GM21367 (cell line): ENCODE results near the gene AKAP11.

ENCODE experiments used
- ATAC-seq: cut with Tn5 transposase; IDR thresholded peaks from one replicate; pipeline ENCODE4 v1.9.1; 2021; ENCODE audit not compliant: unreplicated experiment

The AKAP11 gene

DNA sequence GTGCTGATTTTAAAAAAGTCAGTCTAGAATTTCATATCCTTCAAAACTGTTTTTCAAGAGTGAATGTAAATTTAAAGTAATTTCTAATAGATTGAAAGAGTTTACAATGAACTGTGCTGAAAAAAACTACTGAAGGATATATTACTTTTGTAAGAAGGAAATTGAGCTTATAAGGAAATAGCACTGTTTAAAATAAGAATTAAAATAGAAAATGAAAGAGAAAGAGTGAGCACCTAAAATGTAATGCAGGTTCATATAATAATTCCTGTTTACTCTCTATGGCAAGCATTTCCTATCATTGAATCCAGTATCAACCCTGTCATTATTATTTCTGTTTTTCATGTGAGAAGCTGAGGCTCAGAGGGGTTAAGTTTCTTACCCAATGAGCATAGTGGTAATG is 57.3 kb downstream of the AKAP11 start:
- ATAC-seq: no peak

GRCh38 chr13:42331009-42331408 is 59.1 kb downstream of the AKAP11 start:
- ATAC-seq: no peak

- ATAC-seq: peak; percentile 65
Observed at GRCh38 chr13:42333613-42334328, 61.8 kb downstream of the AKAP11 start.

DNA sequence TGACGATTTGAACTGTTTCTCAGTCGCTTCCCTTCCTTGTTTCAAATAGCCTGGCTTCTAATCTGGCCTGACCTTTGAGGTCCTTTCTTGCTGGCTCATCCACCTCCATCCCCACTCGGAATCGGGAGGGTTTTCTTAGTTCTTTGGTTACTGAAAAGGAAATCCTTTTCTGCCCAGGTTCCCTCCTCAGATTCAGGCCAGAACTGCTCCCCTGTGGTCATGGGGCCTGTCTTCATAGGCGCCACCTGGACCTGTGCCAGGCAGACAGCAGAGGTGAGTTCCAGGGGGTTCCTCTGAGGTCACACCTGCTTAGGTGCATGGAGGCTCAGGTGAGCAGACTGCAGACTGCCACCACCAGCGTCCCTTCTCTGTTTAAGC is 62.4 kb downstream of the AKAP11 start:
- no peak for ATAC-seq

DNA sequence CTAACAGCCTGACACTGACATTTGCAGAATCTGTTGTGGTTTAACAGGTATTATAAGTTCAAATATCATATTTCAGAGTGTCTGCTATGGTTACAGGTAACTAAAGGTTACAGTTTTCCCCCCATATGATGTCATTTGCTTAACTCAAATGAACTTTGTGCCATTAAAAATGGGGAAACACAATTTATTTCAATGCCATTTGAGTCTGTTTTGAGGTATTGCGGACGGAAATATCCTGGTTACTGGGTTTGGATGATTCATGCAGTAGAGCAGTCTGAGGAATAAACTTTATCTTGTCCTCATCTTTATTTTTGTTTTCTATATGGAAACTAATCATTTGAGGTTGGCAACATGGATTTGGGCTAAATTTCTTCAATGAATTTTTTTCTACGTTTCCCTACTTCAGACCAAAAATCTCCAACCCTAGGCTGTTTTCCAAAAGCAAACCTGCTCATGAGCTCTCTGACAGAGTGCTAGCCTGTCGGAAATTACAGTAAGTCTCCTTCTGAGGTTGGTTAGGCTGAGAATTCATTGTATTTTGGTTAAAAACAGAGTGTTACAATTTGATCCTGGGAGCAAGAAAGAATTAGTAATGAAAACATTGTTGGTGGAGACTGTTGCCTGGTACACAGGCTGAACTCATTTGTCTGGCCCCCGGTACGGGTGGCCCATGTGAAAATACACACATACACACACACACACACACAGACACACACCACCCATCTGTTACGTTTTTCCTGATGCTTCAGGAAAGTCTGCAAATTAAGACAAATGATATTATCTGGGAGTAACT is 66.1 kb downstream of the AKAP11 start:
- no peak for ATAC-seq

GRCh38 chr13:42345367-42345766 is 73.4 kb downstream of the AKAP11 start:
- ATAC-seq: no peak

DNA sequence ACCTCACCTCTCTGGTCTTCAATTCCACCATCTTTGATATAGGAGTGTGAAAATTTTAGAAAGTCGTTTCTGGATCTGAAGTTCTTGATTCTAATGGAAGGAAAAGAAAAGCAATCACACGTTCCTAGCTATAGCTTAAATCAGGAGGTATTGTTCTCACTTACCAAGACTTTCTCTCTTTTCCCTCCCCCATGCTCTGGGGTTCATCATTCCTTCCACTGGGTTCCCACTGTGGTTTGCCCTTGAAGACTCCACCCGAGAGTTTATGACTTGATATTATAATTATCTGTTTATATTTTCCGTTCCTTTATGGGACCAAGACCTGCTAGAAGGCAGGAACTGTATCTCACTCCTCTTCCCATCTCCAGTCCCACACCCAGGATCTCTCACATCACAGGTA is 76.6 kb downstream of the AKAP11 start:
- no peak for ATAC-seq

DNA sequence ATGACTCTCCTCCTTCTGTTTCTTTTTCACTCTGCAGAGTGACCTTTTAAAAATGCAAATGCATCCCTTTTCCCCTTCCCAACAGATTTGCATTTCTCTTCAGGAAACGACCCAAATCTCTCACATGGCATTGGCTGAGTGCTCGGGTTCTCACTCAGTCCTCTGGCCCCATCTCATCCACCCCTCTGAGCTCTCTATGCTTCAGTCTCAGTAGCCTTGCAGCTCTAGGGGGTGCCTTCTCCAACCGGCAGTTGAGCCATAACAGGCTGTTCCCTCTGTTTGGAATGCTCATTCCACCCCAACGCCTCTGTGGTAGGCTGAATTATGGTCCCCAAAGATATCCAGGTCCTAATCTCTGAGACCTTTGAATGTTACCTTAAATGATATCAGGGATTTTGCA is 78.2 kb downstream of the AKAP11 start:
- ATAC-seq: no peak

- ATAC-seq: peak; percentile 88
Observed at GRCh38 chr13:42354241-42355091, 82.5 kb downstream of the AKAP11 start.

- ATAC-seq: no peak
Observed at GRCh38 chr13:42355092-42355485, 83.1 kb downstream of the AKAP11 start.

- no peak for ATAC-seq
Observed at GRCh38 chr13:42355491-42356183, 83.7 kb downstream of the AKAP11 start.

GRCh38 chr13:42356184-42356575 is 84.2 kb downstream of the AKAP11 start:
- ATAC-seq: no peak

DNA sequence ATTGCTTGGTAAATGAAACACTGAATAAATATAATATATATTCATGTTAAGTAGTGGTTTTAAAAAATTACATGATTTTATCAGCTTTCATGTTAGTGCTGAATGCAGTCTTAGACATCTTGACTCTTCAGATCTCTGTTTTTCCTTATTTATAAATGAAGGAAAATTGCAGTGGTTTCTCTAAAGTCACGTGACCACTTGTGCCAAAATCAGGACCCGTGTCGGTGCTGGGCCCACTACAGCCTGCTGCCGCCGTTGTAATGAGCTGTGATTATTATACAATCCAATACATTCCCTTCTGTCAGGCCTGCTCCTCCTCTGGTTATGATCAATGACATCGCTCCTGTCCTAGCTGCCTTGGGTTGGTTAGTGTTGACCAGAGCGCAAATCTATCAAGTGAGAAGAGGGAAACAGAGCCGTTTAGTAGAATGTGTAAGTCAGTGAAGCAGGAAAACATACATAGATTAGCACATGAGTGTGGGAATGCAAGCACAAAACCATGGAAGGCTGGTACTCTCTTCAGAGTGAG is 88.2 kb downstream of the AKAP11 start:
- no peak for ATAC-seq

GRCh38 chr13:42361701-42362100 is 89.7 kb downstream of the AKAP11 start:
- ATAC-seq: no peak

DNA sequence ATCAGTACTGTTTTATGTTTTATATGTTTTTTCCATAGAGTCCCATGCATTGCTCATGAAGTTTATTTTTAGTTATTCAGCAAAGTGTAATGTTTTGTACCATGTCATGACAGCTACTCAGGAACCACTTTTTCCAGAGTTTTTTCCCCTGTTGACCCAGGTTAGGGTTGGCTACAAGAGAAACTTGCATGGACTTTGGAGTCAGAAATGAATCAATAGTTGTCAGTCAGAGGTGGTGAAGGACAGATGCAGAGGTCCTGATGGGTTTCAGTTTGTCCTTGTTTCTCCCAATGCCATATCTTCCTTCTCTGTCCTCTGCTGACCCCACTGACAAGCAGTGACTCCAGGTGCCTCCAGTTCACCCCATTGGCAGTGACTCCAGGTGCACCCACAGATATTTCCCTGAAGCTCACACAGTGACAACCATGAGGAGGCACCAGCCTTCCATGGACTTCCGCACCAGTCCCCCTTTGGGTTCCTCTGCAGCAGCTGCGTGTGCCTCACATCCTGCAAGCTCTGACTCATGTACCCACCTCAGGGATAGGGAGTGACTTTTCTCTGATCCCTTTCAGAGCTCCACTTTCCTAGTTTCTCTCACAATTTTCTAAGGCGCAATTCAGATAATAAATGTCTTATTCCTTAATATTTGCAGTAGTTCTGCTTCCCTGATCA is 92.1 kb downstream of the AKAP11 start:
- ATAC-seq: no peak

- no peak for ATAC-seq
Observed at GRCh38 chr13:42364613-42365000, 92.7 kb downstream of the AKAP11 start.

DNA sequence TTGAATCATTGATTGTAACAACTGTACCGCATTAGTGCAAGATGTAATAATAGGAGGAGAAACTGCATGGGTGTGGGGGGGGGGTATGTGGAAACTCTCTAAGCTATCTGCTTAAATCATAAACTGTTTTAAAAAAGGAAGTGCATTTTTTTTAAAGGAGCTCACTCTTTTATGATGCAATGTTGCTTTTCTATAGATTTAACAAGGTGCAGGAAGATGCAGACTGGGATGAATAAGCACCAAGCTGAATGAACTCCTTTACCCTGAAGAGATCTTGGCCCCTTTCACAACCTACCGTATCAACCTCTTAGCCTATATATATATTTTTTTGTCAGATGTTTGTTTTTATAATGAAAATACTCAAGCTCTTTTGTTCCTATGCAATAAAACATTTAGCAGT is 95.9 kb downstream of the AKAP11 start:
- ATAC-seq: no peak

DNA sequence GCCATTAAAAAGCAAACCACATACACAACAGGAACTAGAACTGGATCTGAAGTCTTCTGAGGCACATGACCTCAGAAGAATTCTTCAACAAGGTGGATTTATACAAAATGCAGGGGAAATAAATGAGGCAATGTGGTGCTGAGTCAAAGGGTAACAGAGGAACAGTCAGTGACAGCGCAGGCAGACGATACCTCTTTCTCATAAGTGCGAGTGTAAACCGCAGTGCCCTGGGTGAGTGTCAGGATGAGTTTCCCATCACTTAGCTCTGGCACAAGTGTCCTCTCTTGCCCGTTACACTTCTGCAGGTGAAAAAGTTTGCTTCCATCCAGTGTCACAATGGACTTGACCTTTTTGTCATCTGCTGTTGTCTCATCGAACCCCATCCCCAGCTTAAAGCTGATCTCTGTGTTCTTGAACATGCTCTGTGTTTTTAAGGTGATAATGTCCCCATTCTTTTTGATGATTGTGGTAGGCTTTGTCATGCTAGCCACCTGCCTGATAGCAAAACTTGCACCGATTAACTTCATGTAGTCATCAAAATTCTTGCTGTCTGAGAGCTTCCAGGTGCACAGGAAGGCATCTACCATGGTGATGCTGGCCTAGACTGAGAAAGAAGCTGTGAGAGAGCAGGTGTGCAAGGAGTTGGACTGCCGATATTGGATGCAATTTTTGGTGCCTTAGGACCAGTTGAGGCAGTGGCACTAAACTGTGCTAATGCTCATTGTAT is 97.3 kb downstream of the AKAP11 start:
- peak; percentile 64 for ATAC-seq

DNA sequence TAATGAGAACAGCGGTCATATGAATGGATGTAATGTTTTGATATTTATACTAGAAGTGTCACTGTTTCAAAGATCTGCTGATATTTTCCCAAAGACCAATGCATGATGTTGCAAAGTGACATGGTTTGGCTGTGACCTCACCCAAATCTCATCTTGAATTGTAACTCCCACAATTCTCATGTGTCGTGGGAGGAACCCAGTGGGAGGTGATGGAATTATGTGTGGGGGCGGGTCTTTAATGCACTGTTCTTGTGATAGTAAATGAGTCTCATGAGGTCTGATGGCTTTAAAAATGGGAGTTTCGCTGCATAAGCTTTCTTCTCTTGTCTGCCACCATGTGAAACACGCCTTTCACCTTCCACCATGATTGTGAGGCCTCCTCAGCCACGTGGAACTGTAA is 98.3 kb downstream of the AKAP11 start:
- ATAC-seq: no peak
